Measurements from ENCODE around the gene HYAL3.

The HYAL3 gene

GRCh38 chr3:50327943-50328691 is 28.9 kb upstream of the HYAL3 start, which contains the start of gene TUSC2:
Gene TUSC2, minus strand, starts transcription at chr3:50328223. Its CDS starts 124 bp downstream, at chr3:50328099.
- peak; percentile 84 for DNase-seq

- no peak for DNase-seq
These were observed 27.9 kb upstream of the HYAL3 start for GRCh38 chr3:50327129-50327528.

GRCh38 chr3:50326182-50326541 is 27.0 kb upstream of the HYAL3 start:
- no peak for DNase-seq

GRCh38 chr3:50325497-50326181 is 26.4 kb upstream of the HYAL3 start:
- DNase-seq = no peak

GRCh38 chr3:50325113-50325480 is 25.9 kb upstream of the HYAL3 start:
- no peak for DNase-seq

GRCh38 chr3:50324351-50325112 is 25.3 kb upstream of the HYAL3 start:
- DNase-seq = no peak

- no peak for DNase-seq
These were observed 24.5 kb upstream of the HYAL3 start for GRCh38 chr3:50323614-50324199.

GRCh38 chr3:50323092-50323600 is 23.9 kb upstream of the HYAL3 start:
- DNase-seq = no peak

GRCh38 chr3:50322386-50323091 is 23.3 kb upstream of the HYAL3 start, which contains the start of gene HYAL2:
Gene HYAL2, minus strand, starts transcription at chr3:50322745. Its CDS starts 2,256 bp downstream, at chr3:50320489.
- no peak for DNase-seq

- DNase-seq = no peak
These were observed 22.8 kb upstream of the HYAL3 start for GRCh38 chr3:50322115-50322385.

GRCh38 chr3:50321336-50322114 is 22.3 kb upstream of the HYAL3 start:
- peak; percentile 73 for DNase-seq

GRCh38 chr3:50320853-50321335 is 21.7 kb upstream of the HYAL3 start:
- DNase-seq = peak; percentile 73

- no peak for DNase-seq
These were observed 20.9 kb upstream of the HYAL3 start for GRCh38 chr3:50319894-50320625.

GRCh38 chr3:50319181-50319893 is 20.1 kb upstream of the HYAL3 start:
- DNase-seq = no peak

- DNase-seq = no peak
These were observed 19.4 kb upstream of the HYAL3 start for GRCh38 chr3:50318615-50319014.

- no peak for DNase-seq
These were observed 19.0 kb upstream of the HYAL3 start for GRCh38 chr3:50318163-50318562.

- DNase-seq = no peak
These were observed 18.1 kb upstream of the HYAL3 start for GRCh38 chr3:50317300-50317699.

- DNase-seq = no peak
These were observed 17.5 kb upstream of the HYAL3 start for GRCh38 chr3:50316657-50317242.

GRCh38 chr3:50314816-50315215 is 15.6 kb upstream of the HYAL3 start:
- DNase-seq = no peak

GRCh38 chr3:50314342-50314741 is 15.1 kb upstream of the HYAL3 start:
- no peak for DNase-seq

All from GOT3 (cell line).